Stimulated activated CD8-positive, alpha-beta memory T cell treated with anti-CD3 and anti-CD28 coated beads, Interleukin-4, amount 100 ng/mL, for 1 hour (primary cell): Measurements from ENCODE around the gene GPD2.
"Not testable (repeated sequence)": the region's sequence is repeated elsewhere in the genome, so short reads cannot be mapped to it uniquely, and the experiment has no call there.

ENCODE experiments used
- DNase-seq, 2 donors: peaks; one replicate each; pipeline ENCODE4 v3.0.0-alpha.2; 2020; ENCODE audit warnings: low read depth in 2 of 2, low spot score in 1 of 2

GPD2 gene

DNA sequence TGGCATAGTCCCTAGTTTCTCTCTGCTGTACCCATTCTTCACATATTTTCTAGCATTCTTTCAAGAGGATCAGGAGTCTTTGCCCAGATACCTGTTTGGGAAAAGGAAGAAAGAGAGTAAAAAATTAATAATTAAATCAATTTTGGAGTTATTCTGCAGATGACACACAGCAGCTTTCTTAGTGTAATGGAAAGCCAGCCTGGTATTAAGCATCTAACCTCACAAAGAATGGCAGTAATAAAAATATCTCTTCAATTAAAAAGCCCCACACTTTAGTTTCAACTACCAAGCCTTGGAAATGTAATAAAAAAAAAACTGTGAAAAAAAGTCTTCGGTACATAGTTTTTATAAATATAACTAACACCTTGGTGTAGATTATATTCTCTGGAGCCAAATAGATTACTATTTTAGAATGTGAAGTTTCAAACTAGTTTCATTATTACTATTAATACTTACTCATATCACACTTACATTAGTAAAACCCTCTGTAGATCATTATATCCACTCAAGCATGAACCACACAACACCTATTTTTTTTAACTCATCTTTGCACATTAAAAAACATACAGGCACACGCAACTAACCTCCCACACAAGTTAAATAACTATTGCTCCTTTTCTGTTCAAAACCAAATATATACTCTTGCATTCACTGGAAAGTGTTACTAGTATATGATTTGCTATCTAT, 90.9 kb downstream of the GPD2 start:
- no peak for DNase-seq

DNA sequence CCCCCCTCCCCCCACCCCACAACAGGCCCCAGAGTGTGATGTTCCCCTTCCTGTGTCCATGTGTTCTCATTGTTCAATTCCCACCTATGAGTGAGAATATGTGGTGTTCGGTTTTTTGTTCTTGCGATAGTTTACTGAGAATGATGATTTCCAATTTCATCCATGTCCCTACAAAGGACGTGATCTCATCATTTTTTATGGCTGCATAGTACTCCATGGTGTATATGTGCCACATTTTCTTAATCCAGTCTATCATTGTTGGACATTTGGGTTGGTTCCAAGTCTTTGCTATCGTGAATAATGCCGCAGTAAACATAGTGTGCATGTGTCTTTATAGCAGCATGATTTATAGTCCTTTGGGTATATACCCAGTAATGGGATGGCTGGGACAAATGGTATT, 92.4 kb downstream of the GPD2 start:
- DNase-seq = not testable (repeated sequence)

DNA sequence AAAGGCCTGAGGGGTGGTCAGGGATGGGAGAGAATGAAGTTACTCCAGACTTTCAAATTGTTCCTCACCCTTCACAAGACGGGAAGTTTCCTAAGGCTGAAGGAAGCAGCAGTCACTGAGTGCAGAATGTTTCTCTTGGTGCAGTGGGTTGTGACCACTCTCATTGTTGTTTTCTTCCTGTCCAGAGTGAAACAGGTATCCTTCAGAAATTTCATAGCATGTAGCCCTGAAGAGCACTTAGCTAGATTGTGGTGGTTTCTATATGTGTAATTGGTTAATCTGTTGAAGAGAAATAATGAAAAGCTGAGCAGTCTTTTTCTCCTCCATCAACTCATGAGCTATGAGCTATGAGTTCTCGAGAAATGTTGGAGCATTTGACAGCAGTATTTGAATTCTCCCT, 96.8 kb downstream of the GPD2 start:
- DNase-seq = no peak

DNA sequence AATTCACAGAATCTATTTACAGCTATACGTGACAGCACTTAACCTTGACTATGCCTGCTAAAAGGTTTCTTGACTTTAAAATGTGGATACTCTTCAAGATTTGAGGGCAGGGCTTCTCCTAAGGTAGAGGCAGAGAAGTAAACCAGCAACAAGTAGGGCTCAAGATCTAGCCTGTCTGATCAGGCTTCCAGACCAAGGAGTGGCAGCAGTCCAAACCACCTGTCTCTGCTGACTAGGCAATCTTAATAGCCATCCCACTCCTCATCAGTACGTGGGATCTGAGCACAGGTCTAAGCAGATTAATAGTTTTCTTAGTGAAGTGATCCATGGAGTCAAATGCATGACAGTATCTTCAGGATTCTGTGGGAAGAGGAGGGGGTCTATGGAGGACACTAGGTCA, 100.4 kb downstream of the GPD2 start:
- DNase-seq = no peak

DNA sequence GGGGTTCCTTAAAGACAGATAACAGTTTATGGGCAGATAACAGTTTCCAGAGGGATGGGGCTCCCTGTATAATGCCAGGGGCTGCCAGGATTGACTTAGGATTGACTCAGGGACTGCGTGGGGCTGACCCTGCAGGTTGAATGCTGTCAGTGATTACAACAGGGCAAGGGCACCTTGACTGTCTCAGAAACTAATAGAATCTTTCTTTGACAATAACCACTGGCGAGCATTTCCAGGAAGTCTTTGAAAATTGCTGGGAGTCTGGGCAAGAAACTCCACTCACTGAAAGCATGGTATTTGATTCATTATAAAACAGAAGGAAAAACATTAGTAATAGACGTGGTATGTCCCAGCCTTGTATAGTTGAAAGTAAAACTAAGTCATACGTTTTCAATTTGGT, 101.0 kb downstream of the GPD2 start:
- DNase-seq = no peak

DNA sequence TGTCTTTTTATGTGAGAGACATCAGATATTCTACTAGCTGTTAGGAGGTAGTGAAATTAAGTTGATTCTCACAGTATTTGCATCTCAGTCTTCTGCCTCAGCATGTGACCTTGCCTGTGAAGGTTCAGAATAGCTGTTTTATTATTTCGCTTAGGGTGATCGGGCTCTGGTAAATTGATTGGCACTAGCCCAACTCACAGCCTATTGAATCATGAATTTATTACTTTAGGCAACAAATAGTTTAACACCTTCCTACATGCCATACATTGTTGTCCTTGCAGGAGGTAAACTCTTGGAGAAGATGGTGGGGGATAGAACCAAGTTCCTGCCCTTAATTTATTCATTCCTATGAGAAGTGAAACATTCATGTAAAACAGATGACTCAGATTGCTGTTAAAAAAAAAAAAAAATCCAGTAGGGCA, 101.9 kb downstream of the GPD2 start:
- DNase-seq = no peak

DNA sequence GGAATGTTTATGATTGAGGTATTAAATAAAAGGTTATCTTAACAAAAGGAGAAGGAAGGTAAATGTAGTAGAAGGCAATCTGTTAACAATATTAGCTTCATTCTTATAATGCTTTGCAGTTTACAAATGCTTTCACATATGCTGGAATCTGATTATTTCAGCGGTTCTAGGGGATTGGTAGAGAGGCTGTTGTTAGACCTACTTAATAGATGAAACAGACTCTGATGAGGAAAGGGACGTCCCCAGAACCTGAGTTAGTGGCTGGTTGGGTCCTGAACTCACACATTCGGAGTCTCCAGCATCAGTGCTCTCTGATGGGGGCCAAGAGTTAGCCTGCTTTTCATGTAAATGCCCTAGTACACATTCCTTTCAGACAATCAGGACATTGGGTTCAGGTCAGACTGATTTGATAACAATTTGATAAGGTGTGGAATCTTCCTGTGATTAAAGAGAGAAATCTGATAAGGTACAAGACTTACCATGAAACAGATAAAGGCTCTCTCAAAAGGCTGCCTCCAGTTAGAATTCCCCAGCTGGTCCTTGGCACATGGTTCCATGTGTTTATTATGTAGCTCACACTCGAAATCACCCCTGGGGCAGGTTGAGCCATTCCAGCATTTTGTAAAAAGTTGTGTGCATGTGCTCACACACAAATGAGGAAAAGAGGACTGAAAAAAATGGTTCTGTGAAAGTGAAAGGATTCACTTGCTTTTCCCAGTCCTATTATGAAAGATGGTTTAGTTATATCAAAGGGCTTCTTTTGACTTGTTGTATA, 103.1 kb downstream of the GPD2 start:
- DNase-seq = no peak

DNA sequence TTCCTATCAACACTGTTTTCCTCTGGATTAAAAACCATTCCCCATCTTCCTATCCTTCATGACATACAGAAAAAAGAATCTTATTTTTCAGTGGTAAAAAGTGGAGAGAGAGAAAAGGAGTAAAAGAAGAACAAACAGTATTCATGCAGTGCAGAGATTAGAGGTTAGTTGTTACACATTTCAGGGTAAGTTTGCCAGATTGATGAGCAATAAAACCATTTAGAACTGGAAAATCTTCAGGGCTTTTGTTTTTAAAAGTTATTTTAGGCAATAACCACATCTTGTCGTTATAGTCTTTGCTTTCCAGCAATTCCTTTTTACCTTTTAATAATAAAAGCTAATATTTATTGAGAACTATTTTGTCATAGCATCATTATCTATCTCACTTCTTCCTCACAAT, 104.5 kb downstream of the GPD2 start:
- DNase-seq = no peak

DNA sequence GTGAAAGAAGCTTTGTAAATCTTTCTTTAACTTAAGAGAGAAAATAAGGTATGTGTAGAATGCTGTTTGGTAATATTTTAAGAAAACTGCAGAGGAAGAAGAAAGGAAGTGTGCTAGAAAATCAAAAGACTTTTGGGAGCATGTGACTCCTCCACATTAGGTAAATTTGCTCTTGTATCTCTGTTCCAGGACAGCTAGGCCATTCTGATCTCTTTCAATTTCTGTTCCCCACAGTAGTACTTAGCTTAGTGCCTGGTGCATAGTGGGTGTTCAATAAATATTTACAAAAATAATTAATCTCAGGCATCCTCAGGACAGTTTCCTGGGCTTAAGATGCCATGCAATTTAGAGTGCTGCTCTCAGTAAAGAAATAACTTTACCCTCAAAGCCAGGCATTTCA, 105.0 kb downstream of the GPD2 start:
- no peak for DNase-seq

DNA sequence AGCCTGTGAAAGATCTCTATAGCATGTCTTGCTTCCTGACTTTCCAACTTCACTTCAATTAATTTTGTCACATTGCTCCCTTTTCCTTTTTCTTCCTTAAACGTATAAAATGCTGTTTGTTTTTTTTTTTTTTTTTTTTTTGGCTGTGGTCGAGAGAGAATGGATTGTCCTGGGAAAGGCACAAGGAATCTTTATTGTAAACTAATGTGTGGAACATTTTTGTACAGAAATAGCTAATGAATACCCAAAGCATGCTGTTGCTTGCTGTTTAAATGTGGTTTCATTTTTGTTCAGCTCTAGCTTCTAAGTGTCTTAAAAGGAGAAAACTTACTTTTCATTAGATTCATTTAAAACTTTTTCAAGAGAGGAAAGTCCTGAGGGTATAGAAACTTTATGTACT, 105.5 kb downstream of the GPD2 start:
- no peak for DNase-seq

DNA sequence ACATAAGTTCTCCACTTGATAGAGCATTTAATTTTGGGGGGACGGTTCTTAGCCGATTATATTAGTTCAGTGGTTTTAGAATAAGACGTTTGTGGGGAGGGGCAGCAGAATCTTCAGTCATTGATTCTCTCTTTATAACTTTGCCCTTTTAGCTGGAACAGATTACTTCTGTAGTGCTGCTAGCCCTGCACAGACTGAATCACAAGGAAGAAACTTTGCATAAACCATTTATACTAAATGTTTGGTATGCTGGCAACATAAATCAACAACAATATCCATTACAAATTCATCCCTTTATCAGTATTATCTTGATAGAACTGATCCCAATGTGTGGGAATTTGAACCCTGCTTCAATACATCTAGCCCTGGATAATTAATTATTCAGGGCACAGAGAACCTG, 112.2 kb downstream of the GPD2 start:
- DNase-seq = no peak

DNA sequence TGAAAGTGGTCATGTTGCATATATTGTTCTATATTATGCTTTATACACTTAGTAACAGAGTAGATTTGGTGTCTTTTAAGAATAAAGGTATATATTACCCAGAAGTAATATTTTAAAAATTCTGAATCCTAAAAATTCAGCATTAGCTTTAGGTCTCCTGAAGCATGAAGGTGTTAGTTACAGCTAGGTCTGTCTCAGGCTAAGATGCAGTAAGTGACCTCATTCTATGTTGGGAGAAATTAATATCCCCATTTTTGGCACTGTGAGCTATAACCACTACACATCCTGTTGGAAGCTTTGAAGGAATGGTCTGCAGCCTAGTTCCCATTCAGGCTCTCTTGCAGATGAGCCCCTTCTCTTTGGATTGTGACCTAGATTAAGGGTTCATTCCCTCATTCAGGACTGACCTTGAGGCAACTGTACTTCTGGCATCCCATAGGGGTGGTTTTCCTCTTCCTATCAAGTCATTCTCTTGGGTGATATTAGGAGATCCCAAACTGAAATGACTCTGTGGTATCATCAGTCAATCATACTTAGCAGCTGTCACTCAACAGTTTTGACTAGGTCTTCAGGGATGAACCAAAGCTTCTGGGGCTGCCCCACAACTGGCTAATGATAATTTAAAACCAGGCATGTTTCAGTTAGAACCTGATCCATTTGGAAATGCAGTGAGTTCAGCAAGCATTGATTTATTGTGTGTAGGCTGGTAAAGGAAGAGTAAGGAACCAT, 117.7 kb downstream of the GPD2 start:
- no peak for DNase-seq

DNA sequence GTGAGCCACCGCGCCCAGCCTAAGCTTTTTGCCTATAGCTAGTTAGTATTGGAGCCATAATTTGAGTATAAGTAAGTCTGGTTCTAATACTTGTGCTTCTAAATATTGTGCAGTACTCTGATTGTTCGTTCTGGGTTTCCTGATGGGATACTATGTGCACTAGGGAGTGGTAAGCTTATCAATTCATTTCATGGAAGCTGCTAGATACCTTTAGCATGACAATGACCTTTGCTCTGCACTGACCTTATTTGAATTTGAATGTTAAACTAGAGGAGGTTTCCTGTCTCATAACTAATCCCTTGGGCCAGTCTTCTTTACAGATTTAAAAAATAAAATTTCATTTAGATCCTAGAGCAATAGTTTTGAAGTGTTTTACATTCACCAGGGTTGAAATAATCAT, 125.1 kb downstream of the GPD2 start:
- DNase-seq = no peak

DNA sequence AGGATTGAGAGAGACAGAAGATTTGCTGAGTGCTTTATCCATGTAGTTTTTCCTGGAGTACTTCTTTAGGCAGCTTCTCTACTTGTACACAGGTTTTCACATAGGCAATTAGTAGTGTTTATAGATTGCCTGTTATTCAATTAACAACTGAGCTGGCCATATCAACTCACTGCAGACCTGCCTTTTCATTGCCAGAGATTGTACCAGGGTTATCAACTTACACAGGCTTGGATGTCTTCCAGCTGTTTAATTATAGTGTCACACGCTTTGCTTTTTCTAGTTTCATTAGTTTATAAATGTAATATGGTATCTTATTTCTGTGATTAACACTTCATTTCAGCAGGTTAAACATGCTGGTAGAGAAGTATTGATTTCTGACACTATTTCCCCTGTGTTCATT, 125.9 kb downstream of the GPD2 start:
- no peak for DNase-seq

DNA sequence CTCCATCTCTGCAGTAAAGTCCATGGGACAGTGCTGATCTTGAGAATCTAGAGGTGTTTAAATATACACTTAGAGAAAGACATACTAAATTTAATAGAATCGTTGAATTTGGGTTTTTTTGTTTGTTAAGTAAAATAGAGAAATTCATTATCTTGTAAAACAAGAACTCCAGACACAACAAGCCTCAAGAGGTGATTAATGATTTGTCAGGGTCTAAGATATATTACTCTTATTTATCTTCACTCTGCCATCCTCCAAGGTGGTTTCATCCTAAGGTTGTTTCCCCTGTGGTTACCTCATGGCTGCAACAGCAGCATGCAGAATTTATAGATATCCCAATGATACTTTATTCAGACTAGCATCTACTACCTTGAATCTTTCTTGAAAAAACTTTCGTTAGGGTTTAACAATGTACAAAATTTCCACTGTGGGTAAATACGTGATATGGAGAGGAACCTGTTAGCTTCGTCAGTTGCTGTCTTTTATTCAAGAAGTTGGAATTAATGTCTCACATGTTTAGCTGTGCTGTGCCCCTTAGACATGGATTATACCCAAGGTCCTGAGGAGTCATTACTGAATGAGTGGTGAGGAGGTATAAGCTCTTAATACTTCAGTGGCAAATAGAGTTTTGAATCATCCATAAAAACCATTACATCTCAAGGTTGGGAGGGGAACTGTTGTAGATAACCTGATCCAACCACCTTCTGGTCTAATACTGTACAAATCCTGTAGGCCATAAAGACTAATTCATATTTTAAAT, 128.0 kb downstream of the GPD2 start:
- no peak for DNase-seq

DNA sequence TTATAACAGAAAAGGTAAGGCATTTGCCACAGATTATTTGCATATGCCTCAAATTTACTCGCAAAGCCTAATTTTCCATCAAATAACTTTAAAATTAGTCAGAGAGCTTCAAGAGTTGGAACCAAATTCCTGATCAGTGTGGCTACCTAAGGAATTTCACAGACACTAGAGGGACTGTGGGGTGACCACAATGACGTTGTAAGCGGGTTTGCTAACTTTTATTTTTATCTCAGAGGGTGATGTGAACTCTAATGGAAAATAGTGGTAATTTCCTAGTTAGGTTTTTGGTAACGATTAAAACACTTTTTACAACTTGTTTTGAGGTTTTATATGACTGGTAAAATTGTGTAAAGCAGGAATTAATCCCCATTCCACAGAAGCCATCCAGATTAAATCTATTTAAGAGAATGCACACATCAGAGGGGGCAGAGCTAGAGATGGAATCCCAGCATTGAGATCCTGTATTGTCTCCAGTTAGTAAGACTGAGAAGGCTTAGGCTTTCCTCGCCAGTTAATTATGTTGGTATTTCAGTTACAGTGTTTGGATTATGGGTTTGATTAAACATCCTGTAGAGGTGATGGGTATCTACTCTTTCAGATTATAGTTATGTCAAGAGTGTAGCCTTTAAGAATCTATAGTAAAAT, 129.0 kb downstream of the GPD2 start:
- no peak for DNase-seq

DNA sequence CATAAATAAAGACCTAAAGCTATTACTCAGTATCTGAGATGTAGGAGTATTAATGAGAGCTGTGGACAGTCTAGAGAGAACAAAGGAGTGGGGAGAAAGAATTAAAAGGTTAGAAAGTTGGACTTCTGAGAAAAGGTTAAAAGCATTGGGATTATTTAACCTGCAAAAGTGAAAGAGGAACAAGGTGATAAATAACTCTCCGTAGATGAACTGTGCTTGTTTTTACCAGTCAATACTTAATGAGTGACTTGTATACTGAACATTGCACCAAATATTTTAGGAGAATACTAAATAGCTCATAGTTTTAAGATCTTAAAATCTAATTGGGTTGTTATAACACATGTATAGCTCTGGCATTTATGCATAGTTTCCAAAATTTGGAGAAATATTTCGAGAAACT, 137.5 kb downstream of the GPD2 start:
- DNase-seq = no peak

DNA sequence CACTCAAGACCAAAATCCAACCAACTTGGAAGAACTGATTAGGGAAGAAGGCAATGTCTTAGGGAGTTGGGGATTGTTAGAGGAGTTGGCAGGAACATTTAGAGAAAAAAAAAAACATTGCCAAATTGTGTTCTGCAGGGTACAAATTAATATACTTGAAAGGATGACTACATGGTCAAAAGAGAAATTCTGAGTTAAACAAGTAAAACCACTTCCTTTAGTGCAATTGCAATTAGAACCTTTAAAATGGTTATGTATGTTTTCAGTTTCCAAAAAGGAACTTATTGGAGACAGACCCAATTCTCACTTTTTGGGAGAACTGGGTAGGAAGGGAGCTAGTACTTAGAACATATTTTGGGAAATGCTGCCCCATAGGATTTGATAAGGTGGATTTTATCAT, 137.9 kb downstream of the GPD2 start:
- no peak for DNase-seq

DNA sequence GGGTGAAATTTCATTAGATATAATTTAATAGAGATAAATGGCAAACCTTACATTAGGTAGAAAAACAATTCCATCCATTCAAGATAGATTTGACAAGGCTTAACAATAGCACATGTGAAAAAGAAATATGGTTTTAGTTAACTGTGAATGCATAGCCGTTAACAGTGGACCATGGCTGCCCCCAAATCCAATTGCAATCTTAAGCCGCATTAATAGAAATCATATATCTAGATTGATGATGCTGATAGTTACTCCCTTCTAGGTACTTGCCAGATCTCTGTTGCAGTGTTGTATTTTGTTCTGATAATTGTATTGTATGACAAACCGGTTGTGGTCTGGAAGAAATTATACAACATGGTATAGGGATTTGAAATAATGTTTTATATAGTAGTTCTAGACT, 139.8 kb downstream of the GPD2 start:
- no peak for DNase-seq

DNA sequence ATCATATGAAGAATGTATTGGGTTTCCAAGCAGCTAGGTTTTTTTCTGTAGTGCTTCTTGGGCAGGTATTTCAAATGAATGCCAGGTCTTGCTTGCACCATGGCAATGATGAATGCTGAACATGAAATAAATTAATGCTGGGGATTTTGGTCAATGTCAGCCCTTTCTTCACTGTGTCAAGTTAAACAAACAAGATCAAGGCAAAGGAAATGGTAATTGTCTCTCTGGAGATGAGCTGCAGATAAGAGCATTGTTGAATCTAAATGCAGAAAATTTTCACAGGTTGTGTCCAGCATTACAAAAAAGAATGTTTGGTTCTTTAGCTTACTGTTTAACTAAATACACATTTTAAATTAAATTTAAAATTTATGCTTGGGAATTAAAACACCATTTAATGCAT, 144.3 kb downstream of the GPD2 start:
- DNase-seq = no peak

DNA sequence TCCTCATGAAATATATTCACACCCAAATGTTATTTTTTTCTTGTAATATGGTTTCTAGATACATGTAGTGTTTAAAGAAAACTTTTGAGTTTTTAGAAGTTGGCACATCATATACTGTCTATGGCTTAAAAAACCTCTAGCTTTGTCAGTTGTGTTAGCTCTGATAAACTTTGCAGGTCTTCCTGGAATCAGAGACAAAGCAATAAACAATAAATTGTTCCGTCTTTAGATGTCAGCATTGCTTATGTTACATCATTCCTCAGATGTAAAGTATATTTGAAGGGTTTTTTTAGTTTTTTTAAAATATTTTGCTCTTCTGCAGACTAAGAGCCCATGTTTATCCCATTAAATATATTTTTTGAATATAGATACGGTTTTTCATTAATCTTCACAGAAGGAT, 145.1 kb downstream of the GPD2 start:
- no peak for DNase-seq
